Left ventricle myocardium inferior (tissue), 1 donor: ENCODE results near the gene MIA. TPM values are rescaled to one million over a fixed set of nuclear protein-coding genes. Genes with fewer than 3 reads are reported as not detected.

ENCODE experiments used
- DNase-seq: peaks from one replicate; pipeline ENCODE4 v3.0.0-alpha.2; 2020
- H3K27ac ChIP-seq: fragments of 200-600 bp; replicated peaks from 2 replicates; pipeline ENCODE4 v1.8.0; 2021
- H3K27me3 ChIP-seq: fragments of 200-600 bp; 2 replicates; pipeline ENCODE4 v1.8.0; 2021; ENCODE audit warnings: low read depth
- H3K36me3 ChIP-seq: fragments of 200-600 bp; 2 replicates; pipeline ENCODE4 v1.8.0; 2021
- H3K4me1 ChIP-seq: fragments of 200-600 bp; 2 replicates; pipeline ENCODE4 v1.8.0; 2021
- H3K4me3 ChIP-seq: fragments of 200-600 bp; 2 replicates; pipeline ENCODE4 v1.8.0; 2021; ENCODE audit warnings: mild to moderate bottlenecking, moderate library complexity
- H3K9me3 ChIP-seq: fragments of 200-600 bp; replicated peaks from 2 replicates; pipeline ENCODE4 v1.8.0; 2021
- CTCF ChIP-seq: fragments of 200-600 bp; IDR thresholded peaks from 2 replicates; pipeline ENCODE4 v1.8.0; 2021; ENCODE audit warnings: antibody characterized with exemption, mild to moderate bottlenecking, borderline replicate concordance
- intact Hi-C: fragments of 100-400 bp; cut with micrococcal nuclease; formaldehyde crosslinking; loops from one replicate; pipeline ENCODE4 v1.11.0; 2022
- total RNA-seq: library from RNA; stranded (reverse); fragmentation: NEBNext Ultra II Directional; extraction: Animal tissue kit (Norgen Biotek cat#: 25700); gene quantifications from one replicate; pipeline ENCODE4 v1.2.1, GENCODE V29; 2021
- donor health status: DM: no; HTN: yes; CAD: no; lungs with severe emphysema.

Gene MIA
- total RNA-seq, 1 donor from 2014 or later, result not detected

GRCh38 chr19:40736661-40737060 is 38.7 kb upstream of the MIA start:
- H3K4me3 ChIP-seq, result no peak overlapping the region
- H3K36me3 ChIP-seq, result peaks cover 84% of the 10 kb centered on the region
- H3K27ac ChIP-seq, result peak overlapping the region; percentile 31
- intact Hi-C loops, result no loop called here
- no peaks in the 10 kb centered on the region for H3K27me3 ChIP-seq
- peaks cover 39% of the 10 kb centered on the region for H3K4me1 ChIP-seq
- no peak for TF ChIP-seq CTCF
- H3K9me3 ChIP-seq, result no peaks in the 10 kb centered on the region
- DNase-seq, result no peak

- Histone ChIP-seq H3K4me1 (peaks cover 41% of the 10 kb centered on the region), H3K27ac (peak overlapping the region; percentile 31), H3K27me3 (no peaks in the 10 kb centered on the region), H3K9me3 (no peaks in the 10 kb centered on the region), H3K4me3 (no peak overlapping the region), H3K36me3 (peaks cover 79% of the 10 kb centered on the region)
- TF ChIP-seq CTCF, result no peak
- intact Hi-C loops, result no loop called here
- no peak for DNase-seq
Observed at GRCh38 chr19:40737102-40737644, 38.1 kb upstream of the MIA start.

GRCh38 chr19:40739030-40739839 is 36.1 kb upstream of the MIA start:
- no peak for DNase-seq
- TF ChIP-seq CTCF, result no peak
- no peaks in the 10 kb centered on the region for H3K27me3 ChIP-seq
- H3K9me3 ChIP-seq, result no peaks in the 10 kb centered on the region
- peak overlapping the region; percentile 75 for H3K27ac ChIP-seq
- intact Hi-C loops, result no loop called here
- H3K36me3 ChIP-seq, result peaks cover 58% of the 10 kb centered on the region
- H3K4me3 ChIP-seq, result no peak overlapping the region
- peaks cover 41% of the 10 kb centered on the region for H3K4me1 ChIP-seq

GRCh38 chr19:40739871-40740703 is 35.2 kb upstream of the MIA start:
- H3K9me3 ChIP-seq, result no peaks in the 10 kb centered on the region
- H3K27ac ChIP-seq, result peak overlapping the region; percentile 75
- DNase-seq, result no peak
- peaks cover 50% of the 10 kb centered on the region for H3K36me3 ChIP-seq
- H3K4me3 ChIP-seq, result no peak overlapping the region
- TF ChIP-seq CTCF, result no peak
- intact Hi-C loops, result no loop called here
- H3K27me3 ChIP-seq, result no peaks in the 10 kb centered on the region
- H3K4me1 ChIP-seq, result peaks cover 41% of the 10 kb centered on the region

- DNase-seq, result peak; percentile 52
- intact Hi-C loops, result no loop called here
- H3K36me3 ChIP-seq, result peaks cover 43% of the 10 kb centered on the region
Observed at GRCh38 chr19:40740747-40741146, 34.6 kb upstream of the MIA start.

More at GRCh38 chr19:40740747-40741146, 34.6 kb upstream of the MIA start:
- TF ChIP-seq CTCF, result no peak
- Histone ChIP-seq H3K4me3 (no peak overlapping the region), H3K4me1 (peaks cover 46% of the 10 kb centered on the region), H3K27ac (peak overlapping the region; percentile 75), H3K9me3 (no peaks in the 10 kb centered on the region), H3K27me3 (no peaks in the 10 kb centered on the region)
